Retinal pigment epithelial cell (primary cell): ENCODE results near the gene SAE1.
"Not testable (repeated sequence)": the region's sequence is repeated elsewhere in the genome, so short reads cannot be mapped to it uniquely, and the experiment has no call there.

Source experiments
- DNase-seq: peaks from one replicate; pipeline ENCODE4 v3.0.0-alpha.2; 2010; ENCODE audit warnings: low read depth
- H3K4me3 ChIP-seq: 2 replicates; pipeline ENCODE4 v1.5.1; 2011; ENCODE audit warnings: mild to moderate bottlenecking, low read length, control low read depth, moderate library complexity
- CTCF ChIP-seq: conservative IDR thresholded peaks from 2 replicates; pipeline ENCODE4 v1.5.1; 2011; ENCODE audit warnings: low read depth, low read length, control low read depth, inconsistent platforms

The SAE1 gene

GRCh38 chr19:47132194-47132852, 1.7 kb downstream of the SAE1 start:
- DNase-seq = no peak
- peak overlapping the region; percentile 94 for H3K4me3 ChIP-seq
- TF ChIP-seq CTCF = no peak

- no peak overlapping the region for H3K4me3 ChIP-seq
- no peak for TF ChIP-seq CTCF
- no peak for DNase-seq
Measured at GRCh38 chr19:47133021-47133471, 2.4 kb downstream of the SAE1 start.

- DNase-seq = no peak
- H3K4me3 ChIP-seq = no peak overlapping the region
- no peak for TF ChIP-seq CTCF
Measured at GRCh38 chr19:47134545-47134944, 3.9 kb downstream of the SAE1 start.

- H3K4me3 ChIP-seq = no peak overlapping the region
- no peak for DNase-seq
- TF ChIP-seq CTCF = no peak
Measured at GRCh38 chr19:47135156-47135555, 4.5 kb downstream of the SAE1 start.

GRCh38 chr19:47141252-47141651, 10.6 kb downstream of the SAE1 start:
- DNase-seq = peak; percentile 55

GRCh38 chr19:47141695-47142094, 11.1 kb downstream of the SAE1 start:
- no peak overlapping the region for H3K4me3 ChIP-seq
- no peak for TF ChIP-seq CTCF
- no peak for DNase-seq

More at GRCh38 chr19:47141252-47141651, 10.6 kb downstream of the SAE1 start:
- H3K4me3 ChIP-seq = not testable (repeated sequence)

- no peak for TF ChIP-seq CTCF
- no peak overlapping the region for H3K4me3 ChIP-seq
- DNase-seq = no peak
Measured at GRCh38 chr19:47142779-47143178, 12.1 kb downstream of the SAE1 start.
